Activated CD4-positive, CD25-positive, alpha-beta regulatory T cell (primary cell): ENCODE data around the gene NFASC.

Source experiments
- DNase-seq, 4 experiments: peaks; one replicate each; lab custom pipeline; 2025; lab: John Stamatoyannopoulos, UW

The NFASC gene

DNA sequence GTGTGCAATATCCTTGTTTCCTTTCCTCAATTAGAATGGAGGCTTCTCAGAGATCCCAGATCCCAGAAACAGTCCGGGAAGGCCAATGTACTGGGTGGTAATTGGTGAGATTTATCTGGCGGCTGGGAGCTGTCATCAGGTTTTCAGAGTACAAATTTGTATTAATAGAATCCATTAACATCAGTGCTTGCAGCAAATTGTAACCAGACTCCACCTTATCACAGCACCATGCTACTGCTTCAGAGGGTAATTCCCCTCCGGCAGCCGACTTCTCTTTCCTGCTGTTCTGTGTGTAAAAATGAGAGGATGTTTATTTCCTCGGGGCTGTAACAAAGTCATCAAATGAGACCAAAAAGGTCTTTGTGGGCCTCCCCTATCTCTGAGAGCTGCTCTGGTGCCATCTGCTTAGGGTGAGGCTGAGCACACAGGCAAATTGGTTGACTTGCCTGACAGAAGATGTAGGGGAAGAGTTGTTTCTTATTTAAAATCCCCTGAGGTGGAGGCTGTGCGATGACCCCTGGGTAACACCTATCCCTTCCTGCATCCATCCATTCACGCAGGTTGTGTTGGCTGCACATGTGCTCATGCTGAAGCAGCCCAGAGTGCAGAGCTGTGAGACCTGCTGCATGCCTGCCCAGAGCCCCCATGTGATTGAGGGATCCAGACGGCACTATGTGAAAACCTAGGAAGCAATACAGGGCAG, 19.2 kb downstream of the NFASC start:
- no peak for DNase-seq

DNA sequence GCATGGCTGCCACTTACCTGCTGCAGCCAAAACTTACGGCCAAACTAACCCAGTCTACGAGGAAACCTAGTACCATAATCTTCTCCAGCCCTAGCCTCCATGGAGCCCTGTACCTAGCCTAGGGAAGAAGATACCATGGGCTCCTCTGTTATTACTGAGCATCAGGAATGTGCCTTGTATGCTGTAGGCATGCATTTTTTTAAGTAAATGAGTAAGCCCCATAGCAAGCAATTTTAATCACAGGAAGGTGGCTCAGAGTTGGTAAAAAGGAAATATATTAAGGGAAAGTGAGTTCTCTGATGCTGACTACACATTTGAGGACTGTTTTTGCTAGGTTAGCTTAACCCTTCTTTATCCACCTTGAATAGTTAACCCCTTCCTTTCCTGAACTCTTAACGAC, 21.2 kb downstream of the NFASC start:
- no peak for DNase-seq

DNA sequence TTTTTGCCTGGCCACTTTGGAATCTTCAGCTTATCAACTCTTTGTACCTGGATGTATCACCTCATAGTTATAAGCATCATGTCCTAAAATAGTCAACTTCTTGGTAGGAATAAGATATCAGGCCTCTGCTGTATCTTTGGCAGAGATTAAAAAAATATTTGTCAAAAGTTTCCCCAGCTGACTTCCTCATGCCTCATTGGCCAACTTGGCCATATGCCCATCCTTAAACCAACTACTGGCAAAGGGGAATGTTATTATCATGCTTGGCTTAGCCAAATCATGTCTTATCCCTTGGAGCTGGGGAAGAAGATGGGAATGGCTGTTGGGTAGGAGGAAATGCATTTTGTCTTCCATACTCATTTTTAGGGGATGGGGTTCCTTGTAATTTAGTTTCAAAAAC, 23.4 kb downstream of the NFASC start:
- DNase-seq = no peak

DNA sequence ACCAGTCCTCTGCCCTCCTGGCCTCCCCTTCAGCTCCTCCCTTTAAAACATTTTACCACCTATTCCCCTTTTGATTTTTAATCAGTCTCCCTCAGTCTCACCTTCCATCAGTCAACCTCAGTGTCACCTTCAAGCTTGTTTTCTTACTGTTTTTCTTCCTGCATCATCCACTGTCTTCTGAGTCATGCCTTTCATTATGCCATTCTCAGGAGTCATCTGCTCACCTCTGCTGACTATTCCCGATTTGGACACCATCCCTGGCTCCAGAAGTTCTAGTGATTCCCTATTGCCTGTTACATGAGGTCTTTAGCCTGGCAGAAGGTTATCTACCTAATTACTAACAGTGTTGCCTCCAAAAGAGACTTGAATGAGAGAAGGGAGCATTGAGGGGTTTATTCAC, 23.9 kb downstream of the NFASC start:
- DNase-seq = no peak

DNA sequence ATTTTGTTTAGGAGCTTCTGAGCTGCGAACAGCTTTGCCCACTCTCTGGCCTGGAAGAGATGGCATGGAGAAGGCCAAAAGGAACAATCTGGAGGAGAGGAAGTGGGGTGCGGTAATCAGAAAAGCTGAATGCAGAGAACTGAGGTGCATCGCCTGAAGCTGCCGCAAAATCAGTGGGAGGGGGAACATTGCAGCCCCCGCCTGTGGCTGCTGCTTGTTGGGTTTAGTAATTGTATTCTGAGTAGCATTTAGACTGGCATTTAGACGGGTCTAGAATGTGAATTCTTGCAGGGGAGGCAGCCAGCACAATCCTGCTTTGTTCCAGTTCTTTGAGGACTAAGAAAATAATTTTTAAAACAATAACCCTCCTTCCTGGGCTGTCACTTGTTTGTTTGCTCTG, 25.4 kb downstream of the NFASC start:
- no peak for DNase-seq

DNA sequence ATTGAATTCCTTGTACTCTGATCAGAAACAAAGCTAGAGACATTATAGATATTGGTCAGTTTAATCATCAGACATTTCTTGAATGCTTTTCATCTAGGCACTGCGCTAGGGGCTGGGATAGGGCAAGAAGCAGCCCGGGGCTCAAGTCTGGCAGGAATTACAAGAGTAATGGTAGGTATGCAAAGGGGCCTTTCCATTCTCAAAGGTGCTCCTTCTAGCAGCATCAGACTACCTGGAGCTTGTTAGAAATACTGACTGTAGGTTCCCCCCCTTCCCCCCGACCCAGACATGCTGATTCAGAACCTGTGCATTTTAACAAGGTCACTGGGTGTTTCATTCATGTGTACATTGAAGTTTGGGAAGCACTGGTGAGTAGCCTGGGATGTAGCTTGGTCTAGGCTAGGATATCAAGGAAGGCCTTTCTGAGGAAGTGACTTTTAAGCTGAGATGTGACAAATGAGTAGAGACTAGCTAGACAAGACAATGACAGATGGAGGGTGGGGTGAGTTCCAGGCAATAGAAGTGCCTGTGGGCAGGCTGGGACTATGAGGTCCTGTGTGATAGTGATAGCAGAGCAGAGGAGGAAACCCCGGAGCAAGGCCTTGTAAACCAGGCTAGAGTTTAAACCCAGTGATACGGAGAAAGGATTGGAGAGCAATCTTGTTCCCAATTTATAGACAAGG, 26.3 kb downstream of the NFASC start:
- DNase-seq = no peak

DNA sequence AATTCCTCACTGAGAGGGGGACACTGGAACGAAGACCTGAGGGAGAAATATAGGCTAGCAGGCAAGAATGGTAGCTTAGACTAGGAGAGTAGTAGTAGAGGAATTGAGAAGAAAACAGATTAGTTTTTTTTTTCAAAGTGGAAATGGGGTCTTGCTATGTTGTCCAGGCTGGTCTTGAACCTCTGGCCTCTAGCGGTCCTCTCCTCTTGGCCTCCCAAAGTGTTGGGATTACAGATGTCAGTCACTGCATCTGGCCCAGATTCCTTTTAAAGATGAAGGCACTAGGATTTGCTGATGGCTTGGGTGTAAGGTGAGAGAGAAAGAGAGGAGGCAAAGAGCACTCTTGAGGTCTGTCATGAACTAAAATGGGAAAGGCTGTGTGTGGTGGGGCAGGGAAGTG, 30.1 kb downstream of the NFASC start:
- no peak for DNase-seq

DNA sequence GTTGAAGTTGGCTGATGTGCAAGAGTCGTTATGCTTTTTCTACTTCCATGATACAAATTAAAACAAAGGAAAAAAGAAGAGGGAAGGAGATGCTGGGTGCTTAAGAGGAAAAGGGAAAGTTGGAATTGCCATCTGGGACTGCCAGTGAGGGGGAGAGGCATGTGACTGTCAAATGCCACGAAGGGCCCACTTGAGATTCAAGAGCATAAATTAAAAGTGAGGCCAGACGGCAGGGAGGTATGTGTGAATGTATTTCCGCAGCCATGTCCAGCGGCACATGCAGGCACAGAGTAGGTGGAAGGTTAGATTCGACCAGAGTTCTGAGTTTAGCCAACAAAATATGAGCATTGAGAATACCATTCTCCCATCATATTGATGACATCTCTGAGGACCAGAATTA, 32.0 kb downstream of the NFASC start:
- no peak for DNase-seq

DNA sequence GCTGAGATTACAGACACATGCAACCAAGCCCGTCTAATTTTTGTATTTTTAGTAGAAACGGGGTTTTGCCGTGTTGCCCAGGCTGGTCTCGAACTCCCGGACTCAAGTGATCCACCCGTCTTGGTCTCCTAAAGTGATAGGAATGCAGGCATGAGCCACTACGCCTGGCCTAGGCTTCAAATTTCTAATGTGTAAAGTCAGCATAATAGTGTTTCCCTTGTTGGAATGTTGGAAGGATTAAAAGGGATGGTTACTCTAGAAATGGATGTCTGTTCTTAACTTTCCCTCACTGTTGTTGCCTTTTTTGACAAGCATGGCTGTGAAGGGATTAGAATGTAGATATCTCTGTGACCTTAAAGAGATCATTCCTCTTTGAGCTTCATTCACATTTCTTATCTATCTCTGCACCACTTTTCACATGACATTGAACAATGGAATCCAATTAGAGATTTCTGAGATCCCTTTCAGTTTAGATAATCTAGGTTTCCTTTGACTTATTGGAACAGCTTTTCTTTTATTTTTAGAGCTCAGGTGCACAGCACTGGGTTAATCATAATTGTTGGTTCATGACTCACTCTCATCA, 33.7 kb downstream of the NFASC start:
- DNase-seq = no peak

DNA sequence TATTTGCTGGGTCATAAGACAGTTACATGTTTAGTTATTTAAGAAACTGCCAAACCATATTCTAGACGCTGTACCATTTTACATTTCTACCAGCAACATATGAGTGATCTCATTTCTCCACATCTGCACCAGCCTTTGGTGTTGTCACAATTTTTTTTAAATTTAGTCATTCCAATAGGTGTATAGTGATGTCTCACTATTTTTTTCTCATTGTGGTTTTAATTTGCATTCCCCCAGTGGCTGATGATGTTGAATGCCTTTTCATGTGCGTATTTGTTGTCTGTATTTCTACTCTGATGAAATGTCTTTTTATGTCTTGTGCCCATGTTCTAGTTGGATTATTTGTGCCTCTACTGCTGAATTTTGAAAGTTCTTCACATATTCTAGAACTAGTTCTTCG, 38.4 kb downstream of the NFASC start:
- DNase-seq = no peak

DNA sequence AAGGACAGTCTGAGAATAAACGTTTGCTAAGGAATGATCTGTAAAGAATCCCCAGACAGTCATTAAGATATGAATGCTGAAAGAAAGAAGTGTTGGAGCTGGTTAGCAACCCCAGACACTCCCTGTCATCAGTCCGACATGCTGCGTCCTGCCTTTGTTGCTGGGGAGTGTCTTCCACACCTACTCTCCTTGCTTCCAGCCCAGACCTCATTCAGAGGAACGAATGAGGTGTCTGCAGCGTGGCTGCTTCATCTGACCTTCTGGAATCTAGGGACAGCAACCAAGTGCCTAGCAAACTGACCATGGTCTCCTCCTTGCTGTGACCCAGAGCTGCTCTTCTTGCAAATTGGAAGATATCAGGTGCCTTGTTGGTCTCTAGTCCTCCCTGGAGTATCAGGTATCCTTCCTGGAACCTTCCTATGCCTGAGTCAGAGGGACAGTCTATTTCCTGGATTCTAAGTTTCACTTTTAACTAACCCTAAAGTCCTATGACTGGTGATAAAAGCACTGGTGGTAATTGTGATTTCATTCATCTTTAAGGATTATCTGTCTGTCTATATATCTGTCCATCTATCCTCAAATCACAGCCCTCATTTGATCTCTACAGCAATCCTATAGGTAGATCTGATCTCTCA, 45.3 kb downstream of the NFASC start:
- DNase-seq = no peak

DNA sequence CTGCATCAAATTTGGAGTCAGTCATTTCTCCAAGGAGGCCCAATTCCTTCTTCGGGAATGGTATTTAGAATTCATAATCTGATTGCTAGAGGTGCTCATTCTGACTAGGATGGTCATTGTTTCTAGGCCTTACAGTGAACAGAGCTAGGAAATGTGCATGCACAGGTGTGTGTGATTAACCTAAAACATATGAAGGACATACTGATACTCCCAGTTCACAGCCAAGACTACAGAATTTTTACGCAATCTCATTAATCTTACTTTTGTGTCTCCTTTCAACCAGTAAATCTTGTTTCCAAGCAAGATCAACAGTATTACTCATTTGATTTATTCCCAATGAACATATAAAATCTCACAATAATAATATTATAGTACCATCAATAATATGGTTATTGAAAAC, 47.1 kb downstream of the NFASC start:
- no peak for DNase-seq

DNA sequence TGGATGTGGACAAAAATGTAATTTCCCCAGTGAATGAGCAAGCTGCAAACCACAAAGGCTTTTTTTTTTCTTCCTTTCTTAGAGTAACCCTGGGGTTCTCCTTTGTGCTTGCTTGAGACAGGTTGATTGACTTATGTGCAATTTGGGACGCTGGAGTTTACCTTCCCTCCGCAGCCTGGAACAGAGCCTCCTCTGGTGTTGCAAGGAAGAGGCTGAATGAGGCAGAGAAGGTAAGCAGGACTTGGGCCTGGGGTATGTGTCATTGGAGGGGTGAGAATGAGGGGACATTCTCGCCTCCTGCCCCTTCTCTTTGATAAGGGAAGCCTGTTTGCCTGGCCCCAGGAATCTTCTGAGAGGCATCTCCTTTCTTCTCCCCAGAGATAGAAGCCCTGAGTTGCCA, 49.8 kb downstream of the NFASC start:
- DNase-seq = no peak

DNA sequence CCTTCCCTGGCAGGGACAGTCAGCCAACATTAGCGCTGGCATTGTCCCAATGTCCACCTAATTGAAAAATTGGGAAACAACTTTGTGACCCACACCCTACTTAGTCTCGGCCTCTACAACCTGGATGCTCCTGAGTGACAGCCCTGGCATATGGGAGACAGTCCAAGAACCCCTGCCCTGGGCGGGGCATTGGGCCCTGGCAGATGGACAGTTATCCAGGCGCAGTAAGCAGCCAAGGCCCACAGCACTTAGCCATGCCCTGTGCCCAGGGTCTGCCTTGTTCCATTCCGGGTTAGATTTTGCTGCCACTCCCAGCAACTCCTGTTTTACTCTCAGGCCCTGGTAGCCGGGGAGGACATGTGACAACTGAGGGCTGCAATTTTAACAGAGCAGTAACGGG, 50.3 kb downstream of the NFASC start:
- DNase-seq = no peak

DNA sequence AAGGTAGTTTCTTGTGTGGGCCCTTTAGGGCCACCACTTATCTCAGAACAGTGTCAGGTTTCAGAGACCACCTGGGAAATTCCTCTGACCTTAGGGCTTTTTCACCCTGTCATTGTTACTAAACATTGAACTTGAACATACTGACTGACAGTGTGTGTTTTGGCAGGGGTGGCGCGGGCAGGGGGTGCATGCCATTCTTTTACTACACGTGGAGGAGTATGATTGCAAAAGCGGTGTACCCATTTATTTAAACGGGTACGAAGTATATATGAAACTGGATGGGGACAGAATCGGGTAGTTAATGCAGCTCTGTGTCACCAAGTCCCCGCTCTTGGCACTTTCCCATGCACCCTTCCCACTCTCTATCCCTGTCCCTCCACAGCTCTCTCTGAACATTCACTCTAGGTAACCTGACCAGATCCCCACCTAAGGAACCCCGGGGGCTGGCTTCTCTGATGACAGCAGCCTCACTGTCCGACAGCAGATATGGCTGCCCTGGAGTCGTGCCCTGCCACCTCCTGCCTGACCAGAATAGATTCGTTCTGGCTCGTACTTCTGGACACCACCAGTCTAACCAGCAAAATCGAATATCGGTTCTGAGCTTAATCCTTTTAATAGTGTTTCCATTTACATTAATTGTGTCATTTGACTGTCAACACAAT, 51.3 kb downstream of the NFASC start:
- DNase-seq = no peak

DNA sequence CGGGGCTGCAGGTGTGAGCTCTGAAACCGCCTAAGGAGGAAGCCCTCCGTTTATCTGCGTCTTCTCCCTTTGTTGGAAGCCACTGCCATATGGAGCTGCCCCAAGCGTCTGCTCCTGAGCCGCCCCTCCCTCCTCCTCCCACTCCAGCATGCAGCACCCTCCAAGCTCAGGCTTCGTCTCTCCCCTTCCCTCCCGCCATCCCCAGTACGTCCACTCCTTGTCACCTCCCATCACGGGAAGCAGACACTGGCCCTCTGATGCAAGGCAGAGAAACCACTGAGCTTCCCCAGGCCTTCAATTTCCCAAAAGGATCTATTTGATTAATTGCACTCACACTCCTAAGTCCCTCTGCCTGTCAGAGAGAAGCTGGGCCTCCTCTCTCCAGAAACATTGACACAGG, 52.5 kb downstream of the NFASC start:
- no peak for DNase-seq

DNA sequence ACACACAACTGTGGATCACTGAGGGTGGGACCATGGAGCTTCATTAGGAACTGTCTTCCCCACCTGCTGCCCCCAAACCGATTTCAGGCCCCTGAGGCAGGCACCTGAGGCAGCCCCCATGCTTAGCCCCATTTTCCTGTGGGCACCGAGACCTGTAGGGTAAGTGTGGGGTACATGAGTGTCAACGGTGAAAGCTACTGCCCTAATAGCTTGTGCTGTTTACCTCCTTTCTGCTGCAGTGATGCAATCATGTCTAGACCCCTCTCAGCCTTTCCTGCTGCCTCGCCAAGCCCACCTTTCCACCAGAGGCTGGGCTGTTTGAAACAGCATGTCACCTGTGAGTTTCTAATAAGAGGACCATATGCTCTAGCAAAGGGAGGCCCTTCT, 53.0 kb downstream of the NFASC start:
- no peak for DNase-seq

DNA sequence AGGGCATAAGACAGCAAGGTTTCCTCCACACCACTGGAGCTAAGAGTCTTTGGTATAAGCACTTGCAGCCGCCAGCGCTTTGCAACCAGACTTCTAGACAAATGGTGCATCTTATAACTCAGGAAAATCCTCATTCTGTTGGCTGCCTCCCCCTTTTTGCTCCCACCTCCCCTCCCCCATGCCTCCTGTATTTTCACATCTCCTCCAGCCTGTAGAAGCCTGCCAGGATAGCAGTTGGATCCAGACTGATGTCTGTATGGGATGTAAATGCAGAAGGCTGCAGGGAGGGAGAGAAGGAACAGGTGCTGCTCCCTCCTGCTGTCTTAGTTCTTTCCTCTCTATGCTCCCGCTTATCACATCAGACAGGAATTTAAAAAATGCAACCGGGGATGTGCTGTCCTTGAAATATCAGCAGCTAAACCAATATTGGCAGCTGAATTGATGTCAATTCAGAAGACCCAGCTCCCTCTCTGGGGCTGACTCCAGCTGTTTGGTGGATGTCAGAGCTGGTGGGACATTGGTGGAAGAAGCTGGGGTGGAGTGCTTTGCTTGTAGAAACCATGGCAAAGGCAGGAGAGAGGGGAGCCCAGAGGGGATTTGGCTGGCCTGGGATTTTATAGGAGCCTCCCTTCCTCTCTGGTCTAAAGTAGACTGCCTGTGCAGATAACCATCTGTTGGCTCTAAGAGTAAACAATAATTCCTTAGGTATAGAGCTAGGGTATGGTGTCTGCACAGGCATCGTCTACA, 53.5 kb downstream of the NFASC start:
- no peak for DNase-seq

DNA sequence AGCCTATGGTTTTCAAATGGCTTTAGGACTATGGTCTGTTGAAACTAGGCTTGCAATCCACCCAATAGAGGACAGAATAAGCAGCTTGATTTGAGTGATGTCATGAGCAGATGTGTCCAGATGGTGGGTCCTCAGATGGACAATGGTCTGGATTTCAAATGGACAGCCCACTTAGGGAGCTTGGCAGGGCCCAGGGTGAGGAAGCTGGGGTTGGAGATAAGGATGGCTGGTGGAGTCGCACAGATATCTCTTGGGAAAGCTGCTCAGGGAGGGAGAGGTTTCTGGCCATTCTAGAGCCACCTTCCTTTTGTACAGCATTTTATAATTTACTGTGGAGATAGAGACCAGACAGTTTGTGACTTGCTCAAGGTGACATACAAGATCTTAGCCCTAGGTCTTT, 55.0 kb downstream of the NFASC start:
- DNase-seq = no peak

DNA sequence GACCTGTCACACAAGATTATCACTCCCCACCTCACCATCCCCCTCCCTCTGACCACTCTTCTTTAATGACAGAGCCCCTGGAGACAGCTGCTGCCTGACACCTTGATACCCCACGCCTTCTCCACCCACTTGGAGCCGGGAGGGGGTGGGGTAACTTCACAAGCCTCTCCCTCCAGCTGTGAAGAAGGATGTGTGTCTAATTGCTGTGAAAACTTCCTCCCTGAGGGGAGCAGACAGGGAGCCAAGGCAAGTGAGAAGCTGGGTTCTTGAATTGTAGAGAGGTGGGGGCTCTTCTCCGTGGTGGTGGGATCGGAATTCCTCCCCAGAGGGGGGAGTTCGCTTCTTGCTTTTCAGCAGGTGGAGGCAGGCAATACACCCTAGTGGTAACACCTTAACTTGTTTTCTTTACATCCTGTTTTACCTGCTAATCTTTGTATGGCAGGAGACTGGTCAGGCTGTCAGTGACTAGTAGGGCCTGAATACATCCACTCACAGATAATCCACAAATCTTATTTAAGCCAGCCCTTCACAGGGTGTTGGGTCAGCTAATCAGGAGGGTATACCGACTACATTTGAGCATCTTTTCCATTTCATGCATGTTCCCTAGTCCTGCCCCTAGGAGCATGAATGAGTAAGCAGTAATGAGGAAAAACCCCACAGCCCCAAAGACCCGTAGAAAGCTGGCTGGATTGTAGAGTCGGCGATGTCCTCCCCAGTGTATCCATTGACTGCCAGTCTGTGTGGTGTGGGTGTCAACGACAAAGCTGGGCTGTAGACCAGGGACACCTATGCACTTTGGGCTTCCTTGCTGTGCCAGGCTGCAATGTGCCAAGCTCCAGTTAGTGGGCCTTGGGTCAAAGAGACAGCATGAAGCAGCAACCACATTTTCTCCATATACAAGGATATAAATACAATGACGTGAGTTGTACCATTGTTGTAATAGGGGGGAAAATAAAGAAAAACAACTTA, 57.3 kb downstream of the NFASC start:
- no peak for DNase-seq
